Activated effector memory CD4-positive, alpha-beta T cell treated with anti-CD3 and anti-CD28 coated beads, Interleukin-2, amount 50 U/mL, for 16 hours (primary cell): ENCODE results near the gene C20orf202.

Source experiments
- DNase-seq: peaks from one replicate; pipeline ENCODE4 v3.0.0-alpha.2; 2020

C20orf202 gene

GRCh38 chr20:1202762-1203504 is at the start of gene C20orf202:
Gene C20orf202, plus strand, starts transcription at chr20:1203454. Its CDS starts 132 bp downstream, at chr20:1203586.
- DNase-seq = no peak

- DNase-seq = no peak
These were observed 49.0 kb upstream of the C20orf202 start for GRCh38 chr20:1154226-1154625.

GRCh38 chr20:1154691-1155090 is 48.6 kb upstream of the C20orf202 start:
- no peak for DNase-seq

GRCh38 chr20:1155342-1155741 is 47.9 kb upstream of the C20orf202 start:
- no peak for DNase-seq

- no peak for DNase-seq
These were observed 42.8 kb upstream of the C20orf202 start for GRCh38 chr20:1160496-1160895.

DNA sequence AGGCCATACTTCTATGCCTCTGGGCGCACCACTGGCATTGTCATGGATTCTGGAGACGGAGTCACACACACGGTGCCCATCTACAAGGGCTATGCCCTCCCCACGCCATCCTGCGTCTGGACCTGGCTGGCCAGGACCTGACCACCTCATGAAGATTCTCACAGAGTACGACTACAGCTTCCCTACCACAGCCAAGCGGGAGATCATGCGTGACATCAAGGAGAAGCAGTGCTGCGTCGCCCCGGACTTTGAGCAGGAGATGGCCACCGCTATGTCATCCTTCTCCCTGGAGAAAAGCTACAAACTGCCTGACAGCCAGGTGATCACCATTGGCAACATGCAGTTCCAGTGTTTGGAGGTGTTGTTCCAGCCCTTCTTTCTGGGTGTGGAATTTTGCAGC is 42.3 kb upstream of the C20orf202 start:
- no peak for DNase-seq

DNA sequence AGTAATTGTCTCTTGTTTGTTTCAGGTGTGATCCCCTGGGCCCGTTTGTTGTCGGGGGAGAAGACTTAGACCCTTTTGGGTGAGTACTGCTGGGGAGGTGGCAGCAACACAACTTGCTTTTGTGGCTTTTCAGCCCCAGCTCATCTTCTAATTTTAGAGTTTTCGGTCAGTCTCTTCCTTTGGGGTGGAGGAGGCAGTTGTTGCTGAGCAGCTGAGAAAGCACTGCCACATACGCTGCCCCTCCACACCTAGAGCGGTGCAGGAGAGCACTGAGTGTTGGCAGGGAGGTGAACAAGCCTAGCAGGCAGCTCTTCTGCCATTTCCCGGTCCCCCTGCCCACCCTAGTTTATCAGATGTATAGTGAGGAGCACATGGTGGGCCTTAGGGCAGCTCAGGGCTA is 40.1 kb upstream of the C20orf202 start:
- DNase-seq = peak; percentile 19

DNA sequence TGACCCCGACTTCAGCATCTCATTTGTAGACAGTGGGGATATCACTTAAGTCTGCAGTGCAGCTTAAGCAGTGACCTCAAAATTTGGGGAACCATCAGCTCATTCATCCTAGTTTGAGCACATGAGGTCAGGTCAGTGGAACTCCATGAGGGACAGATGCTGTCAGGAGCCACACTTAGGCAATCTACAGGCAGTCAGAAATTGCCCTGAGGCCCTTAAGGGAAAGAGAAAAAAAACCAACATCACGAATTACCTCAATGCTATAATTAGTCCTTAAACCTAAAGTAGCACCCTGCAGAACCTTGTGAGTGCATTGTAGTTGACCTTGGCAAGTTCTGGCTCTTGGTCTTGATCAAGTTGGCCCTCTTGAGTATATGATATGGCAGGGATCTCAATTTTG is 39.6 kb upstream of the C20orf202 start:
- no peak for DNase-seq

DNA sequence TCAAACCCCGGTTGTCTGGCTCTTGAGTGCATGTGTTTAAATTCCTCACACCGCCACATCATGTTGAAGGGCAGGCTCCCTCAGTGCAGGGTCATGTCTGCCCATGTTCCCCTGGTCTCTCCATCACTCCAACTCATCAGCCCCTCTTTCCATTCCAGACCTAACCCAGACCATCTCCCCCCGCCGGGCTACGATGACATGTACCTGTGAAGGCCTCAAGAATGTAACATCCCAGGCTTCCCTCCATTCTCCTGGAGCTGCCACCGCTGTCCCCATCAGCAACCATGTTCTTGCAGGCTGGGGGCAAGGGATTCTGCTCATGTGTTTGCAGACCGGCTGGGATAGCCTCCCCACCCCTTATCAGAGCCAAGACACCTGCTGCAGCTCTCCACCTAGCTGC is 38.4 kb upstream of the C20orf202 start:
- DNase-seq = peak; percentile 34

- no peak for DNase-seq
These were observed 37.7 kb upstream of the C20orf202 start for GRCh38 chr20:1165521-1165920.

DNA sequence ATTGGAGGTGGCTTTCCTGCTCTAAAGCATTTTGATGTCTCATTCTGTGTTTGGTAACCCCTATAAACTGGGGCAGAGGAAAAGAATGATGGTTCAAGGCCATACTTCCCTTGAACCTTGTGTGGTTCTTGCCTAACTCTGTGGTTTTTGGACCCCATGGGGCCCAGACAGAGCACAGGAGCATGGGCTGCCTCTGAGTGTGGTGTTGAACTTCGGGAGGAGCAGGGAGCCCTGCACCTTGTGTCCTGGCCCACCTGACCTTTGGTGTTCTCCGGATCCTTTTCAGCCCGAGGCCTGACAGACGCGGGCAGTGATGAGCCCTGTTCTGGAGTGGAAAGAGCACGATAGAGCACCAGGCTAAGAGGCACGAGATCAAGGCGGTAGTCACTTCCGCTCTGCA is 37.3 kb upstream of the C20orf202 start:
- DNase-seq = peak; percentile 33

GRCh38 chr20:1166948-1167720 is 36.1 kb upstream of the C20orf202 start:
- DNase-seq = no peak

GRCh38 chr20:1169224-1169623 is 34.0 kb upstream of the C20orf202 start:
- DNase-seq = peak; percentile 54

- DNase-seq = peak; percentile 61
These were observed 31.7 kb upstream of the C20orf202 start for GRCh38 chr20:1171461-1172093.

DNA sequence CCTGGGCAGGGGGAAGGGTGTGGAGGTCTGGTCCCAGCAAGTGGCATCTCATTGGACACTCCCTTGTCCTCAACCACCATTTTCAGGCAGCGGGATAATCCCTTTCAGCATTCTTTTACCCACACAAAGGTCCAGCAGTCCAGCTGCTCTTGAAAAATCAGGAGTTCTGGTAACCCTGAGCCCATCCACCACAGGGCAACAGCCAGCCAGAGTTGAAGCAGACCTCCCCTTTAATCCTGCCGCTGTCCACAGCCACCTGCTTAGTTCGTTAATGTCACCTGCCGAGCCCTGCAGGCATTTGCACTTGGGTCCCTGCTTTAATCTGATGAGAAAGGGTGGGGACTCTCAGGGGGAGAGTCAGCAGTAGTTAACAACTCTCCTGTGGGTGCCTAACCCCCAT is 29.6 kb upstream of the C20orf202 start:
- DNase-seq = peak; percentile 55

GRCh38 chr20:1174787-1175186 is 28.5 kb upstream of the C20orf202 start:
- DNase-seq = peak; percentile 43

DNA sequence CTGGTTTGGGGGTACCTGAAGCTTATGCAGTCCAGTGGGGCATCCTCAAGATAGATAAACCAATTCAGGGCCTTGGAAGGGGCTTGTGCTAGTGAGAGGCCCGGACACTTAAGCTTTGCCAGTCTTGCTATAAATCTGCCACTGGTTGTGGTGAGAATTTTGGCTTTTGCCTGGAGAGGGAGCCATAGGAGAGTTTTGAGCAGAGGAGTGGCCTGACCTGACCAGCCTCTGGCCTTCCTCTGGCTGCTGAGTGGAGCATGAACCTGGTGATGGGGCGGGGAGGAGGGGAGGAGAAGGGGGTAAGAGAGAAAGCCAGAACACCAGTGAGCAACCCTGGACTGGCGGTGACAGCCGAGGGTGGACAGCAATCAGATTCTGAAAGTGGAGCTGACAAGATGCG is 25.6 kb upstream of the C20orf202 start:
- peak; percentile 21 for DNase-seq

DNA sequence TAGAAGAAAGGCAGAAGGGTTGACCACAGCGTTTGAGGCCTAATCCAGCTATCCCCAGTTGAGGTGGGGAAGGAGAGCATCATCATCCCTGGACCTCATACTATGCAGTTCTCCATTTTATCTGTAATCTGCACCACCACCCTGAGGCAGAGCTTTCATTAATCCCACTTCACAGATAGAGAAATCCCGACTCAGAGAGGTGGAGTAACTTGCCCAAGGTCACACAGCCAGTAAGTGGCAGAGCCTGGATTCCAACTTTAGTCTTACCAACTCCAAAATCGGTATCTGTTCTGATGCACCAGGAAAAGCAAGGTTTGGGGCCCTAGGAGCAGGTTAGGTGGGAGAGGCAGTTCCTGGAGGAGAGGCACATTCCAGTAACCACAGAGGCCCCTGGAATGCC is 25.2 kb upstream of the C20orf202 start:
- peak; percentile 5 for DNase-seq

DNA sequence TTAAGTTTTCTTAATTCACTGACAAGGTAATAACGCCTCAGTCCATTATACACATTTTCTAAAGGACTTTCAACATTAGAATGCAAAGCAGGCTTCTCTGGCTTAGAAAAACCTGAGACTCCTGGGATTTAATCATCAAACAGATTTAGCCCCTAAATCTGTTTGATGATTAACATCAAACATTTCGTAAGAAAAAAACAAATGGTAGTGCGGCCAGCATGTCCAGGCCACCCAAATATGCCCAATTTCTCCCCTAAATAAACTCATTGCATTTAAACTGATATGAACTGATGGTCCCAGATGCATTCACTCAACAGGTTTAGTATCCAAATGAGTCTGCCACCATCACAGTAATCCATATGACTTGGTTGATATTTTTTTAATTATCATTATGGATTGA is 24.6 kb upstream of the C20orf202 start:
- peak; percentile 19 for DNase-seq

DNA sequence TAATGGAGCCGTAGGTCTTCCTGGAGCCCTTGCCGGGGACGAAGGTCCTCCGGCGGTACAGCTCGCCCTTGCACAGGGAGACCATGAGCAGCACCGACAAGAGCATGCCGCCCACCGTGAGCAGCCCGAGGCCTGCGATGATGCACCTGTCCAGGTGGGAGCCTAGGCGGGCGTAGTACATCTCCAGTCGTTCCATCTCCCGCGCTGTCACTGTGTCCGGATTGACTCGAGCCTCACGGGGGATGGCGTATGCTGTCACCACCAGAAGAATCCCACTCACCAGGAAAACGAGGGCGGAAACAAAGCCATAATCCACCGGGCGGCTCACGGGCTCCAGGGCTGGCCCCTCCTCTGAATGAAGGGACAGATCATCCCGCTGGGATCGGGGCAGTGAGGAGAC is 22.3 kb upstream of the C20orf202 start:
- DNase-seq = no peak

DNA sequence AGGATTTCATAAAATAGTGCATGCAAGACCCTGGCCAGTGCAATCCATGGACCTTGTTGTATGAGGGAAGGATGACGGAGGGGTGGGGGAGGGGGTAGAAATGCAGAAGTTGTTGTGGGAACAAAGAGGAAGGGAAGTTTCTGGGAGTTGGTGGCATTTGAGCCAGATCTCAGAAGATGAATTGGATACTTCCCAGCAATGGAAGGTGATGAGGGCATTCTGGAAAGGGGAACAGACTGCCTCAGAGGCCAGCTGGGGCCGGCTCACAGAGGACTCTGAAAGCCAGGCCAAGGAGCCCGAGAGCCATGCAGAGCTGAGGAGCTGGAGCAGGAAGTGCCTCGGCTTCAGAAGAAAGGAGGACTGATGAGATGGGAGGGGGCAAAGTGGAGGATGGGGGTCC is 21.1 kb upstream of the C20orf202 start:
- DNase-seq = no peak

- DNase-seq = no peak
These were observed 20.1 kb upstream of the C20orf202 start for GRCh38 chr20:1183153-1183552.

GRCh38 chr20:1184260-1184637 is 19.0 kb upstream of the C20orf202 start:
- DNase-seq = no peak
